GM21423 (cell line): ENCODE data around the gene PDE10A.
"Not testable (repeated sequence)": the region's sequence is repeated elsewhere in the genome, so short reads cannot be mapped to it uniquely, and the experiment has no call there.

Experiments used
- ATAC-seq: cut with Tn5 transposase; IDR thresholded peaks from one replicate; pipeline ENCODE4 v1.9.1; 2021; ENCODE audit warnings: mild to moderate bottlenecking, moderate library complexity; ENCODE audit not compliant: unreplicated experiment

The PDE10A gene

GRCh38 chr6:165628955-165629354 lies 34.1 kb downstream of the PDE10A start:
- no peak for ATAC-seq

- ATAC-seq = no peak
Measured at GRCh38 chr6:165627366-165627765, 35.7 kb downstream of the PDE10A start.

DNA sequence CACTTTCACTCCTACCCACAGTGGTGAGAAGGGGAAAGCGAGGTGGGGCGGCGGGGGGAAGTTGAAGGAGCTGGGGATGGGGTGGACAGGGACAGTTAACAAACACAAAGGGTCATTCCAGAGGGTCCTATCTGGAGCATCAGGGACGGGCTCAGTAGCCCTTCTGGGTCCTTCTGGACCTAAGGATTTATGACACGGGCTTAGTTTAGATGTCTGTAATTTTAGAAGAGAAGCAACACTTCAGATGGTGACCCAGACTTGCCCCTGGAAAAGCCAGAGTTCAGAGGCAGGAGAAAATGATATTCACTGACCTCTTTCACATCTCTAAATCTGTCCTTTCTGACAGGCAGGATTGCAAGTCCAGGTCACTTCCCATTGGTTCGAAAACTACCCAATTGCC lies 36.3 kb downstream of the PDE10A start:
- no peak for ATAC-seq

DNA sequence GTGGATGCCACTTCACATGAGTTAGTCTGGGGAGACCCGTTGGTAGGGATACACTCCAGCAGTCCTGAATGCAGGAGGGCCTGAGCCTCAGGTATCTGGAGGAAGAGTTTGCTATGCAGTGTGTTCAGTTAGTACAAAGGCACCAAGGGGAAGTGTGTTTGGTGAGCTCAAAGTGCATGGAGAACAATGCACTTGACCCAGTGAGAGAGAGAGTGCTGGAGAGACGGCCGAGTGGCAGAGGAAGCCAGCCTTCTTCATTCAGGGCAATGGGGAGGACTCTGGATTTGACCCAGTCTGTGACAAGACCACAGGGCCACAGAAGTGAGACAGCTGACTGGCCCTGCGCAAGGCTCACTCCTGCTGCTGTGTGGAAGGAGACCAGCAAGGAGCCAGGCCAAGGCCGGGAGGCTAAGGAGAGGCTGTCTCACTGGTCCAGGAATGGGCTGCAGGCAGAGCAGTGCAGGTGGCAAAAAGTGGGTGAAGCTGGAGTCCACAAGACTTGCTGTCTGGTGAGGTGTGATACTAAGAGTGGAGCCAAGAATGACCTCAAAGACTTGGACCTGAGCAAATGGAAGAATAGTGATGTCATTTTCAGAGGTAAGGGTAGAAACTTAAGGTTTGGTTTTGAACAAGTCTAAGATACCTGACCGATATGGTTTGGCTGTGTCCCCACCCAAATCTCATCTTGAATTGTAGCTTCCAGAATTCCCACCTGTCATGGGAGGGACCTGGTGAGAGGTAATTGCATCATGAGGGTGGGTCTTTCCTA lies 38.0 kb downstream of the PDE10A start:
- no peak for ATAC-seq

- ATAC-seq = no peak
Measured at GRCh38 chr6:165621940-165622339, 41.1 kb downstream of the PDE10A start.

DNA sequence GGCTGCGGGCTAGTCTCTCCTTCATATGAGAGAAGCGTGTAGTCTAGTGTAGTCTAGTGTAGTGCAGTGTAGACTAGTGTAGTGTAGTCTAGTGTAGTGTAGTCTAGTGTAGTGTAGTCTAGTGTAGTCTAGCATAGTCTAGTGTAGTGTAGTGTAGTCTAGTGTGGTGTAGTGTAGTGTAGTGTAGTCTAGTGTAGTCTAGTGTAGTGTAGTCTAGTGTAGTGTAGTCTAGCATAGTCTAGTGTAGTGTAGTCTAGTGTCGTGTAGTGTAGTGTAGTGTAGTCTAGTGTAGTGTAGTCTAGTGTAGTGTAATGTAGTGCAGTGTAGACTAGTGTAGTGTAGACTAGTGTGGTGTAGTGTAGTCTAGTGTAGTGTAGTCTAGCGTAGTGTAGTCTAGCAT lies 44.1 kb downstream of the PDE10A start:
- ATAC-seq = not testable (repeated sequence)

DNA sequence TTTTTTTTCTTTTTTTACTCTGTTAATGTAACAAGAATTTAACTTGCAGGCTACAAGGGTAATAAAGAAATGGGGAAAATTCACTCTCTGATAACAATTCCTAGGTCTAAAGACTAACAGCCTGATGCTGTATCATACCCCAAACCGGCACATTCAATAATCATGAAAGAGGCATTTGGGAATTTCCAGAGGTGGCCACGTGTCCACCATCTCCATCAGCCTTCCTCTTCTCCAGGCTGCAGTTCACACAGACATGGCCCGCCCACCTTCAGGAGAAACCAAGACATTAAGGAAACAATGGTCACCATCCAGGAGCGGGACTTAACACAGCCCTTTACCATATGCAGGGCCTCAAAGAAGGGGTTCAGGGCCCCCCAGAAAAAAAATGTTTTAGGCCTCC lies 44.8 kb downstream of the PDE10A start:
- ATAC-seq = no peak

DNA sequence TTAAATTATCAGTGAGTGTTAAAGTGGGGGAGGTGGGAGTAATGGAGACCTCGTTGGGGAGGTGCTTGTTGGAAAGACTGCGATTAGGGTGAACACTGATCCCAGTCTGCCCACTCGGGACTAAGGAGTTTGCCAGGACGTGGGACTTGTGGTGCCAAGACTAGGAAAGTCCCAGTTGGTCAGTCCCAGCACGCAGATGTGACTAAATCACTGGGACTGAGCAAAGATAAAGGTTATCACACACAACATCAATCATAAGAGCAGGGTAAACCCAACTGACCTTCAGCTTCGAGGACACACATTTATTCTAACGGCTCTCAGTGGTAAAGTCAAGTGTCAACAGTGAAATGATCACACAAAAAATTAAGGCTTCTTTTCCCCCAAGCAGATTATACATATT lies 45.5 kb downstream of the PDE10A start:
- no peak for ATAC-seq

- ATAC-seq = peak; percentile 17
Measured at GRCh38 chr6:165616116-165616515, 46.9 kb downstream of the PDE10A start.

- peak; percentile 73 for ATAC-seq
Measured at GRCh38 chr6:165615636-165616035, 47.4 kb downstream of the PDE10A start.

- ATAC-seq = no peak
Measured at GRCh38 chr6:165611294-165611693, 51.7 kb downstream of the PDE10A start.

DNA sequence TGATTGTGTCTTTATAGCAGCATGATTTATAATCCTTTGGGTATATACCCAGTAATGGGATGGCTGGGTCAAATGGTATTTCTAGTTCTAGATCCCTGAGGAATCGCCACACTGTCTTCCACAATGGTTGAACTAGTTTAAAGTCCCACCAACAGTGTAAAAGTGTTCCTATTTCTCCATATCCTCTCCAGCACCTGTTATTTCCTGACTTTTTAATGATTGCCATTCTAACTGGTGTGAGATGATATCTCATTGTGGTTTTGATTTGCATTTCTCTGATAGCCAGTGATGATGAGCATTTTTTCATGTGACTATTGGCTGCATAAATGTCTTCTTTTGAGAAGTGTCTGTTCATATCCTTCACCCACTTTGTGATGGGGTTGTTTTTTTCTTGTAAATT lies 54.5 kb downstream of the PDE10A start:
- not testable (repeated sequence) for ATAC-seq

DNA sequence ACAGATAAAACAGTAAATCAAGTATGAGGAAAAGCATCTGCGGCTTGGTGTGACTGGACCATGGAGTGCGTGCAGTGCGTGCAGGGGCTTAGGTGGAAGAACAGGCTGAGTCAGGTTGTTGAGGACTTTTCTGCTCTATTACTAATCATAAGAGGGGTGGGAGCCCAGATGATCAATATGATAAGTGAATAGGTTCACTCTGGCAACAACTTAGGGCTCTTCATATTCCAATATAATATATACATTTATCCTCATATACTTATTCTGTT lies 56.4 kb downstream of the PDE10A start:
- ATAC-seq = no peak

DNA sequence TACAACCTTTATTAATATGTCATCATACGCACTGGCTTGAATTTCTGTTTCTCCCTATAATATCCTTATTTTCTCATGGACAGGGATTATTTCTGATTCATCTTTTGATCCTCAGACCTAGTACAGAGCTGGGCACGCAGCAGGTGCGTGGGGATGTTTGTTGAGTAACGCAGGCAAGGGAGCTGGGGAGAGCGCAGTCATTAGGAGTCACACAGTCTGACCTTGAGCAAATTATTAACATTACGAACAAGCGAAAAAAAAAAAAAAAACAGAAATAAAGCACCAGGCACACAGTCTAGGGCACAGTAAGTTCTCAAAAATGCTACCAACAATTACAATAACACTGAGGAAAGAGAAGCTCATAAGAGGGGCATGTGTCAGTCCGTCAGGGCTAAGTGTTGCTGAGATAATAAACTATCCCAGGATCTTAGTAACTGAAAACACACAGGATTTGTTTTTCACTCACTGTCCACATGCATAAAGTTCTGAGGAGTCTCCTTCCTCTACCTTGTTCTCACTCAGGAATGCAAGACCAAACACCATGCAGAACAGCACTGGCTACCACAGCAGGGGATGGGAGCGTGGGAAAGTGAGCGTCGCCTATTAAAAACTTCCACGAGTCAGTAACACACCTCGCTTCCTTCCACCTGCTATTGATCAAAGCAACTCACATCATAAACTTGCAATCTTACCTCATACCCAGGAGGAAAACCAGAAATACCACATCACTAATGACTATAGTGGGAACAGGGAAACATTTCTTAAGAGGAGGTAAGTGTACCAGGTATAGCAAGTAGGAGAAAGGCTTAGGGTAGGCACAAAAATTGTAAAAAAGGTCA lies 56.9 kb downstream of the PDE10A start:
- no peak for ATAC-seq

- ATAC-seq = no peak
Measured at GRCh38 chr6:165605182-165605875, 57.7 kb downstream of the PDE10A start.

GRCh38 chr6:165602291-165602690 lies 60.8 kb downstream of the PDE10A start:
- no peak for ATAC-seq

- no peak for ATAC-seq
Measured at GRCh38 chr6:165600606-165601005, 62.4 kb downstream of the PDE10A start.

DNA sequence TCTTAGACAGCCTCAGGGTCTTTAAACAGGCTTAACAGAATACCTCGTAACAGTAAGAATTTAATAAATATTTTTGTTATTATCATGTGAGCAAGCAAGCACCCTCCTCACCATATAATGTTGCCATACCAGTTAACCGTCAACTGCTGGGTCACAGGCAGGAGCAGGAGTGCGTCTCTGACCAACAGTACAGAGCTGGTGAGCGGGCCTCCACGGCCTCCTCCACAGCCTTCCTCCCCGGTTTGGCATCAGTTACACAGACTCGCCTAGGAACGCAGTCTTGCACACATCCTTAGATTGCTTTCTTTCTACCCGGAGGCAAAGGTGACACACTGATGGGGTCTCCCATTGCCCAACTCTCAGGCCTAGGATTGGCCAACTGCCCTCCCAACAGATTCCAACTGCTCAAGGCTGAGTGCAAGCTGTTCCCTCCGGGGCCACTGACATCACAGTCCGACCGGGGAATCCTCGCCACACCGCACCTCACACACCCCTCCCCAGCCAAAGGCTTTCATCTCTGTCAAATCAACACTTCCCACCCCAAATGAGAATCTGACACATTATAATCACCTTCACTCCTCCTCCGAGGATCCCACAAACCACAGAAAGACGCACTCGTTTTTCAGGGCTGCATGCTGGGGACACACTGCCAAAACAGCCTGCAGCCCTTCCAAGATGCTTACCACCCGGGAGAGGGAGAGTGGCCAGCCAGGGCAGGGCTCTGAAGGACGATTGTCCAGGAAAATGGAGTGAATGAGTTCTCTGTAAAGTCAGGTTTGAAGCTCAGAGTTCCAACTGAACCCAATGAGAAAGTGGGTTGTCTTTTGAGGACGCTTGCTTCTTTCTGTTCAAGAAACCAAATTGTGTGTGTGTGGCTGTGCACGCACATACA lies 63.2 kb downstream of the PDE10A start:
- no peak for ATAC-seq

DNA sequence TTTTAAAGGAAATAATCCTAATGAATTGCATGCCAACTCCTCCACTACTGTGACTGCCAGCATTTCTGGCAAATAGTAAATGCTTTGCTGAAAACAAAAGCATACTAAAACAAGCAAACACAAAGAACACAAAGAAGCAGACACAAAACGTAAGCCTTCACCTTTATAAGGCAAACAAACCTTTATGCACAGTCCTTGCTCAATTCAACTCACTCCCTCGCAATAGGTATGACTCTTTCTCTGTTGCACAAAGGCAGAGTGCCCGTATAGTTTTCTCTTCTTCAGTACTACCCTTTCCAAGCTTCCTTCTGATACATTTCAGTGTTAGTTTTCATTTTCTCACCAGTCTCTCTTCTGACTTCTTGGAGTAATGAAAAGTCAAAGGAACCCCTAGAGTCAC lies 63.9 kb downstream of the PDE10A start:
- ATAC-seq = no peak

- no peak for ATAC-seq
Measured at GRCh38 chr6:165597821-165598220, 65.2 kb downstream of the PDE10A start.
